ENCODE results near the gene TFEC. TPM values are rescaled to one million over a fixed set of nuclear protein-coding genes. Genes with fewer than 3 reads are reported as not detected.

The TFEC gene
- total RNA-seq, 4 donors from 2014 or later = 3.0 to 6.8 (median 3.0) TPM; not detected in 1

- in situ Hi-C loops (cut with MboI; ENCODE audit: low pct_ligation_motif_present in 1 of 4, low pct_unique_long_range_greater_than_20kb in 1 of 4, low sequenced_read_pairs in 3 of 4) = no loop called here
- Histone ChIP-seq H3K4me3 (no peak overlapping the region), H3K27ac (no peak overlapping the region), H3K9me3 (no peaks in the 10 kb centered on the region), H3K4me1 (no peaks in the 10 kb centered on the region), H3K36me3 (no peaks in the 10 kb centered on the region), H3K27me3 (no peaks in the 10 kb centered on the region)
- TF ChIP-seq POLR2AphosphoS5 (IDR thresholded peaks at IDR 0.05) (no peak), EP300 (IDR thresholded peaks at IDR 0.05; ENCODE audit: low read depth) (no peak), CTCF (IDR thresholded peaks at IDR 0.05) (no peak), POLR2A (IDR thresholded peaks at IDR 0.05) (no peak)
- no peak for DNase-seq
- WGBS, 2 donors (ENCODE audit: low coverage in 1 of 2) = 75 to 80% methylated on average over 2 of the region's 2 CpGs
- intact Hi-C loops (cut with DNase I; ENCODE audit: low total_unique reads) = no loop called here
Observed at GRCh38 chr7:116037401-116037800, 6.8 kb upstream of the TFEC start.

- Histone ChIP-seq H3K4me3 (no peak overlapping the region), H3K27ac (no peak overlapping the region), H3K4me1 (no peaks in the 10 kb centered on the region), H3K27me3 (no peaks in the 10 kb centered on the region), H3K9me3 (no peaks in the 10 kb centered on the region), H3K36me3 (no peaks in the 10 kb centered on the region)
- in situ Hi-C loops (cut with MboI; ENCODE audit: low pct_ligation_motif_present in 1 of 4, low pct_unique_long_range_greater_than_20kb in 1 of 4, low sequenced_read_pairs in 3 of 4) (no loop called here), intact Hi-C loops (cut with DNase I; ENCODE audit: low total_unique reads) (no loop called here)
- no peak for DNase-seq
- TF ChIP-seq POLR2AphosphoS5 (IDR thresholded peaks at IDR 0.05) (no peak), EP300 (IDR thresholded peaks at IDR 0.05; ENCODE audit: low read depth) (no peak), POLR2A (IDR thresholded peaks at IDR 0.05) (no peak), CTCF (IDR thresholded peaks at IDR 0.05) (no peak)
- WGBS, 2 donors (ENCODE audit: low coverage in 1 of 2) = 85 to 90% methylated on average over 3 of the region's 3 CpGs
Observed at GRCh38 chr7:116034411-116034810, 3.8 kb upstream of the TFEC start.

GRCh38 chr7:116032886-116033285, 2.3 kb upstream of the TFEC start:
- Histone ChIP-seq H3K9me3 (no peaks in the 10 kb centered on the region), H3K36me3 (no peaks in the 10 kb centered on the region), H3K27ac (no peak overlapping the region), H3K4me1 (no peaks in the 10 kb centered on the region), H3K27me3 (no peaks in the 10 kb centered on the region), H3K4me3 (no peak overlapping the region)
- intact Hi-C loops (cut with DNase I; ENCODE audit: low total_unique reads) = no loop called here
- TF ChIP-seq EP300 (IDR thresholded peaks at IDR 0.05; ENCODE audit: low read depth) = no peak
- TF ChIP-seq POLR2A (IDR thresholded peaks at IDR 0.05) = no peak
- no peak for TF ChIP-seq POLR2AphosphoS5 (IDR thresholded peaks at IDR 0.05)
- no peak for TF ChIP-seq CTCF (IDR thresholded peaks at IDR 0.05)
- 67 to 88% methylated on average over 1 to 2 of the region's 2 CpGs for WGBS, 2 donors (ENCODE audit: low coverage in 1 of 2)
- no peak for DNase-seq
- in situ Hi-C loops (cut with MboI; ENCODE audit: low pct_ligation_motif_present in 1 of 4, low pct_unique_long_range_greater_than_20kb in 1 of 4, low sequenced_read_pairs in 3 of 4) = no loop called here

- 63 to 70% methylated on average over 2 of the region's 2 CpGs for WGBS, 2 donors (ENCODE audit: low coverage in 1 of 2)
- DNase-seq = no peak
- no peak overlapping the region for H3K4me3 ChIP-seq
Observed at GRCh38 chr7:116028787-116029186, 1.8 kb downstream of the TFEC start.

More at GRCh38 chr7:116028787-116029186, 1.8 kb downstream of the TFEC start:
- H3K4me1 ChIP-seq = no peaks in the 10 kb centered on the region
- no peak overlapping the region for H3K27ac ChIP-seq
- H3K9me3 ChIP-seq = no peaks in the 10 kb centered on the region
- in situ Hi-C loops (cut with MboI; ENCODE audit: low pct_ligation_motif_present in 1 of 4, low pct_unique_long_range_greater_than_20kb in 1 of 4, low sequenced_read_pairs in 3 of 4) = no loop called here
- intact Hi-C loops (cut with DNase I; ENCODE audit: low total_unique reads) = no loop called here
- no peaks in the 10 kb centered on the region for H3K36me3 ChIP-seq
- no peaks in the 10 kb centered on the region for H3K27me3 ChIP-seq
- TF ChIP-seq POLR2A (IDR thresholded peaks at IDR 0.05) (no peak), EP300 (IDR thresholded peaks at IDR 0.05; ENCODE audit: low read depth) (no peak), POLR2AphosphoS5 (IDR thresholded peaks at IDR 0.05) (no peak), CTCF (IDR thresholded peaks at IDR 0.05) (no peak)

All from transverse colon (tissue), 4 donors.